ENCODE results near the gene TMEM232.
"Not testable (repeated sequence)": the region's sequence is repeated elsewhere in the genome, so short reads cannot be mapped to it uniquely, and the experiment has no call there.

The TMEM232 gene

DNA sequence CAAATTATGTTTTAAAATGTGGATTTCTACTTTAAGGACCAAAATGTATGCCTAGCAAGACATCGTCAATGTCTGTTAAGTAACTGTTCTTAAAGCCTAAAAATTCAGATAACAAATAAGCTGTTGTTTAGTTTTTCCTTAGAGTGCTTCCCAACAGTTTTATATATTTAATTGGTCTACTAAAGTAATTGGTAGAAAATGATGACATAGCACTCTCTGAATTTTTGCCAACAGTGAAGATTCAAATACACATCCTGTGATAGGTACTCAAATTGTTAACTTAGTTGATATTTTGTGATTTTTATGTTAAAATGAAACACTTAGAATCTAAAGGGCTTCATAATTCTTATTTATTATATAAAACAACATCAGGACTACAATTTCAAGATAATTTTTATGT lies 107.5 kb downstream of the TMEM232 start:
- DNase-seq = no peak

DNA sequence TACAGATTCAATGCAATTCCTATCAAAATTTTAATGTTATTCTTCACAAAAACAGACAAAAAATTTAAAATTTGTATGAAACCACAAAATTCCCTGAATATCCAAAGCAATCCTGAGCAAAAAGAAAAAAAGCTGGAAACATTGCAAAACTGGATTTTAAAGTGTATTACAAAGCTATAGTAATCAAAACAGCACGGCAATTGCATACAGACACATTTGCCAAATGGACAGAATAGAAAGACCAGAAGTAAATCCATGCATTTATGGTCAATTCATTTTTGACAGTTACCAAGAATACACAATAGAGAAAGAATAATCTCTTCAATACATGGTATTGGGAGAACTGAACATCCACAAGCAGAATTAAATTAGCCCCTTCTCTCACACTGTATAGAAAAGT lies 110.5 kb downstream of the TMEM232 start:
- no peak for DNase-seq

DNA sequence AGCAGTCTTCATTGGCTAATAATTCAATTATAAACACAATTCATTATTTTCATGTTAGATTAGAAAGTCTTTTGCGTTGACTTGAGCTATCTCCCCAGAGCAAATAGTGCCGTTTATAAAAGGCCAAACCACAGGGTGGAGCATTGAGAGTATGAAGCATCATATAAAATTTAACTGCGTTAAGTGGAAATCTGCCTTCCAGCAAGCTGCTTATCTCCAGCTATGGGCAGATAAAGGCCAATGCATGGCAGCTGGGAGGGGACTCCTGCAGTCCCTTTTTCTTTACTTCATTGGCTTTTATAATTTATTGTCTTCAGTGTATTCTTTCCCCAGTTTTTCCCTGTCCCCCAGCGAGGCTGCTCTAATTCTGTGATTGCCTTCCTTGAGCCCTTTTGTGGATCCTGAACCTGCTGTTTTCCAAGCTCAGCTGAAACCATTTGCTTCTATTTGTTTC lies 113.7 kb downstream of the TMEM232 start:
- DNase-seq = no peak

DNA sequence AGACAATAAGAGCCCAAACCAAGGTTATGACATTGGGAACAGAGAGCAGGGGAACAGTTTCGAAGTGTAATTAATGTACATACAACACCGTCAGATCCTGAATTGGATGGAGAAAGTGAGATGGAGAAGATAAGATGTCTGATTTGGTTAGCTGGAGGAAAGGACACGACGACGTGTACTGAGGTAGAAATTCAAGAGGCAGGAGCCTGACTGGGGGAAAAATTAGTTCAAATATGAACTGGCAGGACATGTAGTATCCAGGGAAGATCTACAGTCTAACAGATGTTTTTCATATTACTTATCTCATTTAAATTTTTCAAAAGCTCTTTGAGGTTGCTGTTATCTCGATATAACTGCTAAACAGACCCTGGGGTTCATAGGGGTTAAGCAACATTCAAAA lies 114.7 kb downstream of the TMEM232 start:
- DNase-seq = no peak

DNA sequence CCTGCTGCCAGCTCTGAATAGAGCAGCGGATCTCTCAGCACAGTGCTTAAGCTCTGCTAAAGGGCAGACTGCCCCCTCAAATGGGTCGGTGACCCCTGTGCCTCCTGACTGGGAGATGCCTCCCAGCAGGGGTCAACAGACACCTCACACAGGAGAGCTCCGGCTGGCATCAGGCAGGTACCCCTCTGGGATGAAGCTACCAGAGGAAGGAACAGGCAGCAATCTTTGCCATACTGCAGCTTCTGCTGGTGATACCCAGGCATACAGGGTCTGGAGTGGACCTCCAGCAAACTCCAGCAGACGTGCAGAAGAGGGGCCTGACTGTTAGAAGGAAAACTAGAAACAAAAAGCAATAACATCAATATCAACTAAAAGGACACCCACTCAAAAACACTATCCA lies 131.6 kb downstream of the TMEM232 start:
- DNase-seq = no peak

DNA sequence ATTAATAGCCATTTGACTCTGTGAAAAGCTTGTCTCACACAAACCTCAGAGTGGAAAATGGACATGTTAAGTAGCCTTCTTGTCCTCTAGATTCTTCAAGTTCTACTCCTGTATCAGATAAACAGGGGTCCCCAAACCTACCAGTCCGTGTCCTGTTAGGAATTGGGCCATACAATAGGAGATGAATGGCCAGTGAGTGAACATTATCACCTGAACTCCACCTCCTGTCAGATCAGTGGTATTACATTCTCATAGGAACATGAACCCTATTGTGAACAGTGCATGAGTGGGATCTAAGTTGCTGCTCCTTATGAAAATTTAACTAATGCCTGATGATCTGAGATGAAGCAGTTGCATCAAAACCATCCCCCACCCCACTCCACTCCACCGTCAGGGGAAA lies 136.3 kb downstream of the TMEM232 start:
- DNase-seq = peak in 1 of 2 experiments; percentile 42

DNA sequence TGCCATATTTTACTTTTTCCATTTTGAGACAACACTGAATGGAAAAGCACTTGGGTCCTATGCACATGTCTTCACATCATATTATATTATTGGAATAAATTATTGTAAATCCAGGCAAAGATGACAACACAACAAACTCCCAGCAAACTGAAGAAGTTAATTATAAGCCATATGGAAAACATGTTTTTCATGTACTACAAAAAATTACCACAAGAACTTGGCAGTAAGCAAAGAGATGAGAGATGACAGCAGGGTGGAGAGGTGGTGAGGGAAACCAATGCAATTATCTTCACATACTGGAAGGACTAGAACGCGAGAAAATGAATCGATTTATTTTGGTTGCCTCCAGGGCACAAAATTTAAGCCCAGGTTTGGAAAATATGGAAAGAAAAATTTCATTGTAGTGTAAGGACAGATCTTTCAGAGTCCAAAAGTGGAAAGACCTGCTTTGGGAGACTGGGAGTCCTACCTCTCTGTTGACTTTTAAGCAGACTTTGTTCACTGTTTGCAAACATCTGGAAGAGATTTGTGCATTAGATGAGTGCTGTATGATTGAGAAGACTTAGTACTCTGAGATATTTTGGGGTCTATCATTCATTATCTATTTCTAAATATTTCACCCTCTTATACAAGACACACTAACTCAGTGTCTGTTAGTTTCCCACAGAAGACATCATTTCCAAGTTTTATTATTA lies 138.0 kb downstream of the TMEM232 start:
- DNase-seq = no peak

DNA sequence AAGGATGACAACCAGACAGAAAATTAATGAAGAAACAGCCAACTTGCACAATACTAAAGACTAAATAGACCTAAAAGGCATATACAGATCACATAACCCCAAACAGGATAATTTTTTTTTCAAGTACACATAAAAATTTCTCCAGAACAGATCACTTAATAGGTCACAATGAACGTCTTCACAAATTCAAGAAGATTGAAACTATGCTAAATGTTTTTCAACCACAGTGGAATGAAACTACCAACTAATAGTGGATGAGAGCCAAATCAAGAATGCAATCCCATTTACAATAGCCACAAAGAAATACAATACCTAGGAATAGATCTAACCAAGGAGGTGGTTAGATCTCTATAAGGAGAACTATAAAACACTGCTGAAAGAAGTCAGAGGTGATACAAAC lies 145.8 kb downstream of the TMEM232 start:
- no peak for DNase-seq

DNA sequence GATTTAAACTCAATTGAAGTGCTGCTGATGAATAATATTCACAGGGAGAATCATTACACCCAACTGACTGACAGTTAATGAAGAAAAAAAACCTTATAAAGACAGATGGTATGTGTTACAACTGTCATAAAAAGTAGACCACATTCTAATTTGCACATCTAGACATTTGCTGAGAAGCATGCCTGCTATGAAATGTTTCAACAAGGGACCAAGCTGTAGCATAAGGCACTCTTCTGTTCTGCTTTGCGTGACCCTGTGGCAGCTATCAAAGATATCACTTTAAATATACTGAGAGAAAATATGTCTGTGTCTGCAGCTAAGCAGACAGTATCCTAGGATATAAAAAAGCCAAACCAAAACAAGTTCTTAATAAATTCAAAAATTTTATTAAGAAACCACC lies 153.7 kb downstream of the TMEM232 start:
- DNase-seq = no peak

DNA sequence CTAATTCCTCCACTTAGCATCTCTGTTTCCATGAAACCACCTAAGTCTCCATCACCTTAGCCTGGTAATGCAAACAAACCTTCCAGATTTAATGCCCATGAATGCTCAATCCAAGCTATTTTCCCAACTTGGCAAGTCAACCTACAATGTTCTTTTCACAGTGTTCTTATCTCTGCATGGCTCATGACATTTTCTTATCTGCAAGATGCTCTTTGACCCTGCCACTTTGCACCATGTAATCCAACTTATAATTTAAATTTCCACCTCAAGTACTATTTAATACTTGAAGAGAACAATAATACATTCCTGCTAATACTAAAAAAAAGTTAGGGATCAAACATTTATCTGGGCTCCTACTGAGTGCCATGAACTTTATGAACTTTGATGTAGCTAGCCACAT lies 164.3 kb downstream of the TMEM232 start:
- DNase-seq = no peak

DNA sequence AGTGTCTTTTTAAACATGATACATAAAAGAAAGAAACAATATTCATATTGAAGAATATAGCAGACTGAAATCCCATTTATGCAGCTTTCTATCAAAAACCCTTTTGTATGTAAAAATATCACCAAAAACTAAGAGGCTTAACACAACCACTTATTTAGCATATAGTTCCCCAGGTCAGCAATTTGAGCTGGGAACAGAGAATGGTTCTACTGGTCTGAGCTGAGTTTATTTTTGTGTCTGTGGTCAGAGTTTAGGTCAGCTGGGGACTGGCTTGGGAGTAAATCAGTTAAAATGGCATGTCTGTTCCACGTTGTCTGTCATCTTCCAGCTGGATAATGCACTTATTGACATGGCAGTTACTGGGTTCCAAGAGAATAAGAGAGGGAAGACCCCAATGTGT lies 165.0 kb downstream of the TMEM232 start:
- no peak for DNase-seq

DNA sequence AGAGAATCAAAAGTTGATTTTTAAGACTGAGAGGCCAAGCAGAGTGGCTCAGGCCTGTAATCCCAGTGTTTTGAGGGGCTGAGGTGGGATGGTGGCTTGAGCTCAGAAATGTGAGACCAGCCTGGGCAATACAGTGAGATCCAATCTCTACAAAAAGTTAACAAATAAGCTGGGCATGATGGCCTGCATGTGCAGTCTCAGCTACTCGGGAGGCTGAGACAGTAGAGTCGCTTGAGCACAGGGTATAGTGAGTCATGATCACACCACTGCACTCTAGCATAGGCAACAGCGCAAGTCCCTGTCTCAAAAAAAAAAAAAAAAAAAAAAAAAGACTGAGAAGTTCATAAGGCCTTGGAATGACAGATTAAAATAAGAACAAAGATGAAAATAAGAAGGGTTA lies 177.2 kb downstream of the TMEM232 start:
- no peak for DNase-seq

DNA sequence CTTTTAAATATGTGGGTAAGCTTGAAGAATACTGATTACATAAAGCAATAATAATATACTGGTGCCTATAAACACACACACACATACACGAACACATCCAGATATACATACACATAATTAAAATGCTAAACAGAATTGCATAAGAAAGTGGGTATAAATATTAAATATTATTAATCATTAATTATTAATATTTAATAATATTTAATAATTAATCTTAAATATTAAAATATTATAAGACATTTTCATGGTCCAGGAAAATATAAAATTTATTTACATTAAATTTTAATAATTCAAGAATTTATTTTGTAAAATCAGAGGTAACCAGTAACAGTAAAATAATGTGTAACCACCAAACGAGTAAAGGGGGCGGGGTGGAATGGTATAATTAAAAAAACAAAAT lies 178.3 kb downstream of the TMEM232 start:
- no peak for DNase-seq

DNA sequence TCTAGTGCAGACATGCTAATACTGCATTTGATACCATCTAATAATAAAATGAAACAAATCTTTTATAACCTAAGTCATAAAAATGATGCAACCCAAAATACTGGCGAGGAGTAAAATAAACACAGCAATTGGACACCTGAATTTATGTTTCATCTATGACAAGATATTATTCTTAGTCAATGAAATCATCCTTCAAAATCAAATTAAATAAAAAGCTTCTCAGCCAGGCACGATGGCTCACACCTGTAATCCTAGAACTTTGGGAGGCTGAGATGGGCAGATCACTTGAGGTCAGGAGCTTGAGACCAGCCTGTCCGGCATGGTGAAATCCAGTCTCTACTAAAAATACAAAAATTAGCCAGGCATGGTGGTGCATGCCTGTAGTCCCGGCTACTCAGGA lies 179.0 kb downstream of the TMEM232 start:
- no peak for DNase-seq

DNA sequence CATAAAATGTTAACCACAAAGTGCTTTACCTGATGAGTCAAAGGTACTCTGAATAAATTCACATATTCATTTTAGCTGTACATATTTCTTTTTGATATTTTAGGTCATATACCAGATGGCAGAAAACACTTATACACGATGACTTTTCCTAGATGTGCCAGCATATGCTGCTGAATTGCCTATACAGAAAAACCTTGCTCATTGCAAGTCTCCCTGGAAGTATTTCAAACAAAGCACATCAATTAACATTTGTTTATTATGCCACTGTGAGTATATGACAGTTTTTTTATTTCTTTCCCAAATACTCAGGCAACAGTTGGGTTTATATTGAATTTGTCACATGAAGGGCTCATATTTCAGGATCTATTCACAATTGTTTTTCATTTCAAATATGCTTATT lies 180.8 kb downstream of the TMEM232 start:
- peak; percentile 11 to 75 for DNase-seq

DNA sequence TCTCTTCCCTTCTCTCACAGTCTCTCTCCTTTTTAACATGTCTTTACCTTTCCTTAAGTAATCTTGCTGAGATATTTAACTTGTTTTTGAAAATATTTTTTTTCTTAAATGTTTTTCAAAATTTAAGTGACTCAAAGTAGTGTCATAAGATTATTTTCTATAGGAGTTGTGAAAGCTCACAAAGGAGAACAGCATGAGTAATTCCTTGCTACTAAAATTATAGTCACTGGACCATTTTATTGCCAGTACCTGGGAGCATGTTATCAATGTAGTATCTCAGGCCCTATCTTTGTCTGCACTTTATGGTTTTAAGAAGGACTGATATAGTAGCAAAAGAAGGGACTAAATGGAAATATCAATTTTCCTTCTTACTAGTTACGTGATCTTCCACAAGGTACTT lies 181.9 kb downstream of the TMEM232 start:
- no peak for DNase-seq

DNA sequence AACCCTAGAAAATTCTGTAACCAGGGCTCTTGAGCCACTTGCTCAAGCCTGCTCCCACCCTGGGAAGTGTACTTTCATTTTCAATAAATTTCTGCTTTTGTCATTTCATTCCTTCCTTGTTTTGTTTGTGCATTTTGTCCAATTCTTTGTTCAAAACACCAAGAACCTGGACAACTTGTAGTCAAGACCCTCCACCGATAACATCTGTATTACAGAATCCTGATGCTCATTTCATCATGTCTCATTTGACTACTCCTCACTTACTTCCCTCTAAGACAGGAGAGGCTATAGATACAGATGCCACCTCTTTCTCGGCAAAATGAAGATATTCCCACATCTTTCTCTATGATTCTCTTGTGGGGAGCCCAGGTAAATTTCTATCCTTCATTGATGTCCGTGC lies 183.5 kb downstream of the TMEM232 start:
- no peak for DNase-seq

DNA sequence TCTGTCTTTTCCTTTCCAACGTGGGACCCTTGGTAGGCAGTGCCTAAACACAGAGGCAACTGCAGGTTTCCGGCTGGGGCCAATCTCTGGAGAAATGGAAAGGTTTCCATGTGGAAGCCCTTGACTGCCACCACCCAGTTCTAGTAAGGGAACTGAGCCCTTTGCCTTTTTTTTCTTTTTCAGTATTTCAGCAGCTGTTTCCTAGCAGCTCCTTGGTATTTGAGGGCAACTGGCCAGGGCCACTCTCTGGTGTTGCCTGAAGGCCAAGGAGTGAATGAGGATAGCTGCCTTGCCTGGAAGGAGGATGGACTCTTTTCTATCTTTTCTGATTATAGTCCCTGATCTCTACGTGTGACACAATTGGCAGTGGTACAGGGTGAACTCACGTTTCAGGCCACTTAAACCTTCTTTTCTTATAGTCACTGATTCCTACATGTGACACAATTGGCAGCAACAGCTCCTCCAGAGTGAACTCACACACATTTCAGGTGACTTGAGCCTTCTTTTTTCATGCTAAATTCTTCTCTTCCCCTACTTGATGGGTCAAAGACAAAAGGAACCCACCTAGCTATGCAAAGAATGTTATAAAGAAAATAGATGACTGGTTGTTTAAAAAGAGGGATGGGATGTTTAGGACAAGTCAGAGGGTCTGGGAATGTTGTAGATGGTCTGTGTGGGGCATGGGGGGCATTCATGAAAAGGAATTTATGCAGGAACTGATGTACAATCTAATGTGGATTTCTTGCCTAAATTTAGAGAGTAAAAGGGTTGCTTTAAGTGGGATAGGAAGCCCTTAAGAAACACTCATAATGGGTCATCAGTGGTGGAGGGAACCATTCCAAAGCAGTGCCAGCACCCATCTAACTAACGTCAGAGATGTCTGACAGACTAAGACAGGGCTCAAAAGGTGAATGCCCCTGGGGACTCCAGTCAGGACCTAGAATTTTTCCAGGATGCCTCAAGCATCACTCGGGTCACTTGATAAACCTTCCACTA lies 190.1 kb downstream of the TMEM232 start:
- no peak for DNase-seq

DNA sequence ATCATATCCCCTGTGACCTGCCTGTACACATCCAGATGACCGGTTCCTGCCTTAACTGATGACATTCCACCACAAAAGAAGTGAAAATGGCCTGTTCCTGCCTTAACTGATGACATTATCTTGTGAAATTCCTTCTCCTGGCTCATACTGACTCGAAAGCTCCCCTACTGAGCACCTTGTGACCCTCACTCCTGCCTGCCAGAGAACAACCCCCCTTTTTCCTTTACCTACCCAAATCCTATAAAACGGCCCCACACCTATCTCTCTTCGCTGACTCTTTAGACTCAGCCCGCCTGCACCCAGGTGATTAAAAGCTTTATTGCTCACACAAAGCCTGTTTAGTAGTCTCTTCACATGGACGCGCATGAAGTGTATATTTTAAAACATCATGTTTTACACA lies 191.3 kb downstream of the TMEM232 start:
- not testable (repeated sequence) for DNase-seq

DNA sequence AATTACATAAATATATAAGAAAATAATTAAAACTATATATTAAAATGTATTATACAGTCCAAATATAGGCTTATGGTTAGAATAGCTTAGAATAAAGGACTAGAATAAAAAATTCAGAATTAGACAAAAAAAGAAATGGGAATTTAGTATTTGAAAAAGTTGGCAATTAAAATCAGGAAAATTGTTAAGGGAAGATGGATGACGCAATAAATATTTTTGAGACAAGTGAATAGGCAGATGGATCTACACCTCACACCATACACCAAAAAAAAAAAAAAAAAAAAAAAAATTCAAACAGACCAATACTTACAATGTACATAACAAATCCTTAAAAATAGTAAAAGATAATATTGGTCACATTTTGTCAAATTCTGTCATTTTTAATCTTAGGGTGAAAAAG lies 200.7 kb downstream of the TMEM232 start:
- DNase-seq = no peak

DNA sequence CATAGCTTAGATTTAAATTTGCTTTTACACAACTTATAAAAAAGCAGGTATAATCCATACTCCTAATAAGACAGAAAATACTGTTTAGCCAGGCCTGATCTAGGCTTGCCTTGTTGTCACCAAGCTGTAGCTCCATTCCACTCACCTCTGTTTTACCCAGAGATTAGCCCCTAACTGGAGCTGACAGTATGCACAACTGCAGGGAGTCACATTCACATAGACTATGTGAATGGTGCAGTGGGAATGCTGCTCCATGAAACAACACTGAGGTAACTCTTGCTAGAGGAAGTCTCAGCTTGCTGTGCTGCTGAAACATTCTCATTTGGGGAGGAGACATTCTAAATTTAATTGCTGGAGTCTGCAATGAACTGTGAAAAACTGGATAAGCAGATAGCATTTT lies 209.1 kb downstream of the TMEM232 start:
- no peak for DNase-seq

DNA sequence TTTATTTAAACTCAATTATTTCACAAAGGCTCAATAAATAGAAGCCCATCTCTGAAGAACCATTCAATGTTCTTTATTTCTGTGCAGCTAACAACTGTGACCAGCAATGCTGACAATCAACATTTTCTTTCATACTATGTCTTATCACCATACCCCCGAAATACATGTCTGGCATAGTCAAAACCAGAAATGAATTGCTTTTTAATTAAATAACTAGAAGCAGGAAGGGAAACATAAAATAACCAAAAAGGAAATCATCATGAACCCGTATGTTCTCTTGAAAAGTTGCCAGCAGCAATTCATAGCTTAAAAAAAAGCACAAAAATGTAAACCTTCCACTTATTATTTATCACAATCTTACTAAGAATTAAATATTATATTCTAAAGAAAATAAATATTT lies 212.4 kb downstream of the TMEM232 start:
- no peak for DNase-seq

DNA sequence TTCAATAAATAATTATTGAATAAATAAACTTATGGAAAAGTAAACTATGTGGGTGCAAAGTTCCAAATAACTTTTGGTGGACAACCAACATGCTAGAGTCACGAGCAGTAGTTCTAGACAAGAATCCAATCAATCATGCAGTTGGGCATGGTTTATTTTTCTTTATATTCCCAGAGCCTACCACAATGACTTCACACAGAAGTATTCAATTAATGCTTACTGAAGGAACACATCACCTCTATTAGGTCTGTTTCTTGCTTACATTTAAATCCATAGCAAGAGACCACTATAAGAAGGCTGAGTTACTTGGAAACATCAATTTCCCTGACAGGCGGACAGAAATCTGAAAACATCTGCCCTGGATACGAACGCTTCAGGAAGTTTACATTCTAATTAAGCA lies 214.2 kb downstream of the TMEM232 start:
- DNase-seq = no peak

DNA sequence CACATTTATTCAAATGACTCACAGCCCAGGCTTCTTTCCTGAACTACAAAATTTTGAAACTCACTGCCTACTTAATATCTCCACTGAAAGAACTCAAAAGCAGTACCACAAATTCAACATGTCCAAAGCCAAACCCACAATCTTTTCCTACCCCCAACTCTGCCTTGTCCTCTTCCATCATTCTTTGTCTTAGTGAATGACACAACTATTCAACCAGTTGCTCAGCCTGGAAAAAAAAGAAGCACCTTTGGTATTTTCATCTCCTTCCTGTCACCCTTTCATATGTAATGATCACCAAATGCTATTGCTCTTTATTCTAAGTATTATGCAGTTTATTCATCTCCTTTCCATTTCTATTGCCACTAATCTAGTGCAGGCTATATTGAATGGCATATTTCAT lies 216.3 kb downstream of the TMEM232 start:
- DNase-seq = no peak
